Measurements from ENCODE around the gene PKNOX2.
A peak's percentile ranks its signal among the peaks of the same experiment; 100 is the strongest.

Gene PKNOX2

DNA sequence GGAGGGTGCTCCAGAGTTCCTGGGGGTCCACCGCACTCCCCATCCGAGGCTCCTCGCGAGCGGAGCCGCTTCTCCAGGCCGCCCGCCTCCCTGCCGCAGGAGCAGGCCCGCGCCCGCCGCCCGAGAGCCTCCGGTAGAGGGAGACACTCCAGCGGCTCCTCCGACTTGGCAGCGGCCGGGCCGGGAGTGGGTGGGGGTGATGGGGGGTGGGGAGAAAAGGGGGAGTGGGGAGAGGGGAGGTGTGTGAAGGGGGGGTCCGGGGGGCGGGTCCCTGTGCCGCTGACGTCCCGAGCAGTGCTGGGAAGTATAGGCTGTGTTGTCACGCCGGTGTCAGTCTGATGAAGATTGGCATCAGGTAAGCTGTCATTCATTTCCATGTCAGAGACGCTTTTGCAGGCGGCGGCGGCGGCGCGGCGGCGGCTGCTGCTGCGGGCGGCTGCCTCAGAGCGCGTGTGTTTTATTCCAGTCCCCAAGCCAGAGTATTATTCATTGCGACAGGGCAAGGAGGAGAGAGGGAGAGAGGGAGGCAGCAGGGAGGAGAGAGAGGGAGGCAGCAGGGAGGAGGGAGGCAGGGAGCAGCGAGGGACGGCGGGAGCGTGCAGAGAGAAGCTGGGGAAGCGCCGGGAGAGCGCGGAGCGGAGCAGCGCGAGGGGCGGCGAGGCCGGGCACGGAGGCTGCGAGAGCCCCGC is at the start of gene PKNOX2:
Gene PKNOX2 (plus strand): TSS at position 330 of the 689 bp plus-strand sequence. CDS start 186,555 bp downstream, outside the sequence.
- no CpG with 5 or more reads among the region's 58 CpGs for WGBS (ENCODE audit: insufficient coverage, insufficient read length)
- H3K4me3 ChIP-seq (ENCODE audit: low read length) = peak within 1 kb of the TSS; percentile 37; the same call in 1 of the 2 replicates
- peak within 1 kb of the TSS; percentile 4 for H3K27ac ChIP-seq (ENCODE audit: low read length)
- peaks cover 9% of the 10 kb centered on the region for H3K4me1 ChIP-seq (ENCODE audit: control insufficient read depth, insufficient read depth, low read length)
- no peak for DNase-seq (ENCODE audit: low read depth, low spot score)
- H3K36me3 ChIP-seq (ENCODE audit: control insufficient read depth, insufficient read depth, low read length) = no peaks in the 10 kb centered on the region
- no peaks in the 10 kb centered on the region for H3K9me3 ChIP-seq (ENCODE audit: control insufficient read depth, insufficient read depth, low read length)
- H3K27me3 ChIP-seq (ENCODE audit: control insufficient read depth, insufficient read depth, low read length) = peaks cover 39% of the 10 kb centered on the region

DNA sequence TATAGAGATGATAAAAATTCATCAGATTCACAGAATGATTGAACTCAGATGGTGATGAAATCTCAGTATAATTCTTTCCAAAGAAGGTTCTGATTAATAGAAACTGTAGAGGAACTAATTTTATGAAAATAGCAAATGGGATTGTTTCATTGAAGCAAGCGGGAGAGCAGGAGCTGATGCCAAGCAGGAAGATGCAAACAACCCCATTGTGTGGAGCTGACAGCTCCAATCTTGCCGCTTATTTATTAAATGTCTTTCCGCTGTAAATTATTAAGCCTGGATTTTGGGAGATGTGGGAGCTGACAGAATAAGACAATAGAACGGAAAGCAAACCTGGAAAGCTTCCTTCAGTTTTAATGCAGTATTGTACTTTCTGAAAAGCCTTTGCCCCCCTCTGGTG is 47.1 kb upstream of the PKNOX2 start:
- Histone ChIP-seq H3K27me3 (ENCODE audit: control insufficient read depth, insufficient read depth, low read length) (no peaks in the 10 kb centered on the region), H3K4me1 (ENCODE audit: control insufficient read depth, insufficient read depth, low read length) (no peaks in the 10 kb centered on the region), H3K9me3 (ENCODE audit: control insufficient read depth, insufficient read depth, low read length) (no peaks in the 10 kb centered on the region), H3K4me3 (ENCODE audit: low read length) (no peak overlapping the region), H3K27ac (ENCODE audit: low read length) (no peak overlapping the region), H3K36me3 (ENCODE audit: control insufficient read depth, insufficient read depth, low read length) (no peaks in the 10 kb centered on the region)
- no peak for DNase-seq (ENCODE audit: low read depth, low spot score)
- WGBS (ENCODE audit: insufficient coverage, insufficient read length) = no CpG with 5 or more reads among the region's 4 CpGs

DNA sequence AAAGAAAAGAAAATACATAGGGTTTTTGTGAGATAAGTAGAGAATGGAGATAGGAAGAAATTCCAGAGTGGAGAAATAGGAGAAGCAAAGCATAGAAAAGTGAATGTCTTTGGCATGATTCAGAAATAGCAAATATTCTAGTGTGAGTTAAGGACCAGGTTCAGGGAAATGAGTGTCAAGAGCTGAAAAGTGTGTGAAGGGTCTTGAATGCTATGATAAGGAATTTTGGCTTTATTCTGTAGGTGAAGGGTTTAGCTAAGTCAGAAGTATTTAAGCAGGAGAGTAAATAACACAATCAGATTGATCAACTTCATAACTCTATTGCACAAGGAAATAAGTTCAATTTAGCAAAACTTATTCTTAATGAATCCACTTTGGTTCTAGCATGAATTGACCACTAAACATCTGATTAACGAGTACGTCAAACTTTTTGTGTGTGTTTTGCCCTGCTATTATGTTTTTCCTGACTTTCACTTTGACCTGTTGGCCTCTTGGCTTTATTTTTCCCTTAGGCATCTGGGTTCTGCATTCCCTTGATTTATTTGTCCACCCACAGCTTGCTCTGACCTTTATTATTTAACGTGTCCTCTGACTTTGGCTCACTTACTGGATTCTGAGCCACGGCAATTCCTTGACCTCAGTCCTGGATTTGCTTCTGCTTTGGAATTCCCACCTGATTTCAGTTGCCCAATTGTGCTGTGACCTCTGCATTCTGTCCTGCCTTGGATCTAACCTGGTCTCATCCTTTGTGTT is 41.2 kb upstream of the PKNOX2 start:
- Histone ChIP-seq H3K4me1 (ENCODE audit: control insufficient read depth, insufficient read depth, low read length) (no peaks in the 10 kb centered on the region), H3K4me3 (ENCODE audit: low read length) (no peak overlapping the region), H3K27me3 (ENCODE audit: control insufficient read depth, insufficient read depth, low read length) (no peaks in the 10 kb centered on the region), H3K27ac (ENCODE audit: low read length) (no peak overlapping the region), H3K36me3 (ENCODE audit: control insufficient read depth, insufficient read depth, low read length) (no peaks in the 10 kb centered on the region), H3K9me3 (ENCODE audit: control insufficient read depth, insufficient read depth, low read length) (no peaks in the 10 kb centered on the region)
- WGBS (ENCODE audit: insufficient coverage, insufficient read length) = no CpG with 5 or more reads among the region's 4 CpGs
- no peak for DNase-seq (ENCODE audit: low read depth, low spot score)

- no peaks in the 10 kb centered on the region for H3K9me3 ChIP-seq (ENCODE audit: control insufficient read depth, insufficient read depth, low read length)
- no peak overlapping the region for H3K27ac ChIP-seq (ENCODE audit: low read length)
- no peak overlapping the region for H3K4me3 ChIP-seq (ENCODE audit: low read length)
- WGBS (ENCODE audit: insufficient coverage, insufficient read length) = no CpG with 5 or more reads among the region's 10 CpGs
- H3K27me3 ChIP-seq (ENCODE audit: control insufficient read depth, insufficient read depth, low read length) = no peaks in the 10 kb centered on the region
- H3K36me3 ChIP-seq (ENCODE audit: control insufficient read depth, insufficient read depth, low read length) = no peaks in the 10 kb centered on the region
- no peaks in the 10 kb centered on the region for H3K4me1 ChIP-seq (ENCODE audit: control insufficient read depth, insufficient read depth, low read length)
- DNase-seq (ENCODE audit: low read depth, low spot score) = peak; percentile 43
These were observed 40.5 kb upstream of the PKNOX2 start for GRCh38 chr11:125123947-125124617.

GRCh38 chr11:125124618-125124992 is 39.9 kb upstream of the PKNOX2 start:
- no peaks in the 10 kb centered on the region for H3K36me3 ChIP-seq (ENCODE audit: control insufficient read depth, insufficient read depth, low read length)
- DNase-seq (ENCODE audit: low read depth, low spot score) = no peak
- WGBS (ENCODE audit: insufficient coverage, insufficient read length) = no CpG with 5 or more reads among the region's 4 CpGs
- no peaks in the 10 kb centered on the region for H3K4me1 ChIP-seq (ENCODE audit: control insufficient read depth, insufficient read depth, low read length)
- H3K27me3 ChIP-seq (ENCODE audit: control insufficient read depth, insufficient read depth, low read length) = no peaks in the 10 kb centered on the region
- H3K9me3 ChIP-seq (ENCODE audit: control insufficient read depth, insufficient read depth, low read length) = no peaks in the 10 kb centered on the region
- H3K27ac ChIP-seq (ENCODE audit: low read length) = no peak overlapping the region
- no peak overlapping the region for H3K4me3 ChIP-seq (ENCODE audit: low read length)

DNA sequence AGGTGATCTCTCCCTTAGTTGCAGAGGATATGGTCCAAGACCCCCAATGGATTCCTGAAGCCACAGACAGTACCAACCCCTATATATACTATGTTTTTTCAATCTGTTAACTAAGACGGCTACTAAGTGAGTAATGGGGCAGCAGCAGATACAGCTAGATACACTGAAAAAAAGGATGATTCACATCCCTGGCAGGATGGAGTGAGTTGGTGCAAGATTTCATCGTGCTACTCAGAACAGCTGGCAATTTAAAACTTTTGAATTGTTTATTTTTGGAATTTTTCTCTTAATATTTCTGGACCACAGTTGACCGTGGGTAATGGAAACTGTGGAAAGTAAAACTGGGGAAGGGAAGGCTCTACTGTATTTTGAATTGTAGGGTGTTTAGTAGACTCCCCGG is 36.1 kb upstream of the PKNOX2 start:
- no peak for DNase-seq (ENCODE audit: low read depth, low spot score)
- Histone ChIP-seq H3K4me1 (ENCODE audit: control insufficient read depth, insufficient read depth, low read length) (no peaks in the 10 kb centered on the region), H3K27me3 (ENCODE audit: control insufficient read depth, insufficient read depth, low read length) (no peaks in the 10 kb centered on the region), H3K36me3 (ENCODE audit: control insufficient read depth, insufficient read depth, low read length) (no peaks in the 10 kb centered on the region), H3K27ac (ENCODE audit: low read length) (no peak overlapping the region), H3K4me3 (ENCODE audit: low read length) (no peak overlapping the region), H3K9me3 (ENCODE audit: control insufficient read depth, insufficient read depth, low read length) (no peaks in the 10 kb centered on the region)
- WGBS (ENCODE audit: insufficient coverage, insufficient read length) = no CpG with 5 or more reads among the region's 4 CpGs

DNA sequence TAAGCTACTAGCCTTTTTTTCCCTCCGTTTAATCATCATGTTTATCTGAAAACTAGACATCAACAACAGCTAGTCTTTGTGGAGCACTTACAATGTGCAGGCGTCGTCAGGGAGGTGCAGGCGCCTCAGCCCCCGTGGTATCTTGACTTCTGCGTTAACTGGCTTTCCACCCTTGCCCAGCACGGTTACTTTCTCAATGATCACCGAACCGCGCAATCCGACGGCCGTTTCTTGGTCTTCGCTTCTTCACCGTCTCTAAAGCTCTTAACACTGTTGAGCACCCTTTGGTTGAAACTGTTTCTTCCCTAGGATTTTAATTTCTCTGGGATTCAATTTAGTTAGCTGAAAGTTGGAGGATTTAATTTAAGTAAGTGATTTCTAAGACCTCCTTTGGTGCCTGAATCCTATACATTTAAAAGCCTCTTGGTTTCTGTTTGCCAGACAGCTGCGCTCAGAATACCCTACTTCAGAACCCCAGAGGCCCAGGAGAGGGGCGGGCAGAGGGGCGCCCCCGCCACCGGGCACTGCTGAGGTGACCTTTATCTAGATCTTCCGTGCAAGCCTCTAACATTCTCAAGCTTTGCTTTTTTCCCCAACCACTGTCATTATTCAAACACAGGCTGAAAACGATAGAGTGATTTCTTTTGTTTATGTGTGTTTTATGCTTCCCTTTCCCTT is 35.1 kb upstream of the PKNOX2 start:
- WGBS (ENCODE audit: insufficient coverage, insufficient read length) = no CpG with 5 or more reads among the region's 22 CpGs

DNA sequence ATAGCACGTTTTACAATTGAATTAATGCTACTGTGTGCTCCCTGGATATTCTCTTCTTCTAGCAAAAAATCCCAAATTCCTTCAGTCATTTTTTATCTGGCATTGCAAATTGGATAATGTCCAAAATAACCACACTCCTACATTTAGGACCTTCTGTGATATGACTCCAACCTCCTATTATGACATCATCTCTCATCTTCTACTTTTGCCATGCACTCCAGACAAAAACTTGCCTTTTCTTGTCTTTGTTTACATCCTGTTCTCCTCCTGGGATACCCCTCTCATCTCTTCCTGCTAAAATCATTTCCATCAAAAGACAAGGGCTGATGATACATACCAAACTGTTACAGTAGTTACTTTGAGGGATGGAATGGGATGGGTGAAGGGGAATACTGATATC is 32.5 kb upstream of the PKNOX2 start:
- DNase-seq (ENCODE audit: low read depth, low spot score) = no peak
- Histone ChIP-seq H3K9me3 (ENCODE audit: control insufficient read depth, insufficient read depth, low read length) (no peaks in the 10 kb centered on the region), H3K36me3 (ENCODE audit: control insufficient read depth, insufficient read depth, low read length) (no peaks in the 10 kb centered on the region), H3K27ac (ENCODE audit: low read length) (no peak overlapping the region), H3K4me3 (ENCODE audit: low read length) (no peak overlapping the region), H3K4me1 (ENCODE audit: control insufficient read depth, insufficient read depth, low read length) (no peaks in the 10 kb centered on the region), H3K27me3 (ENCODE audit: control insufficient read depth, insufficient read depth, low read length) (no peaks in the 10 kb centered on the region)
- no CpG with 5 or more reads among the region's 1 CpG for WGBS (ENCODE audit: insufficient coverage, insufficient read length)

More for the DNA sequence above, 35.1 kb upstream of the PKNOX2 start:
- no peaks in the 10 kb centered on the region for H3K36me3 ChIP-seq (ENCODE audit: control insufficient read depth, insufficient read depth, low read length)
- H3K27me3 ChIP-seq (ENCODE audit: control insufficient read depth, insufficient read depth, low read length) = no peaks in the 10 kb centered on the region
- no peak overlapping the region for H3K4me3 ChIP-seq (ENCODE audit: low read length)
- no peaks in the 10 kb centered on the region for H3K4me1 ChIP-seq (ENCODE audit: control insufficient read depth, insufficient read depth, low read length)
- no peak for DNase-seq (ENCODE audit: low read depth, low spot score)
- H3K27ac ChIP-seq (ENCODE audit: low read length) = no peak overlapping the region
- no peaks in the 10 kb centered on the region for H3K9me3 ChIP-seq (ENCODE audit: control insufficient read depth, insufficient read depth, low read length)

DNA sequence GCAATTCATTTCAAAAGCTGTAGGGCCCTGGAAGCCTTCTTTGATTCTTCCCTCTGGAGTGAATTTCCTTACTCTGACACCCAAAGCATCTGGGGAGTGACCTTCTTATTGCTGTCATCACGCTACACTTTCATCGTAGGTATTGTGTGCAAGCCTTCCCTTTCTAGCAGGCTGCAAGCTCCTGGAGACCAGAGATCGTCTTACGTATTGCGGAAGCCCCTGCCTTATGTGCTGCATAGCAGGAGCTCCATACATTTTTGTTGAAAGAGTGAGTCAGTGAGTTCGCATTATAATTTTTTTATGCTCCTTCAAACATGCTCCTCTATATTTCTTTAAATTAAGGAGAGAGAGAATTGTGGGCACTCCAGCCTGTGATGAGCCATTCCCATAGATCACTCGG is 32.0 kb upstream of the PKNOX2 start:
- WGBS (ENCODE audit: insufficient coverage, insufficient read length) = no CpG with 5 or more reads among the region's 7 CpGs
- H3K27me3 ChIP-seq (ENCODE audit: control insufficient read depth, insufficient read depth, low read length) = no peaks in the 10 kb centered on the region
- H3K27ac ChIP-seq (ENCODE audit: low read length) = no peak overlapping the region
- no peak for DNase-seq (ENCODE audit: low read depth, low spot score)
- no peak overlapping the region for H3K4me3 ChIP-seq (ENCODE audit: low read length)
- H3K9me3 ChIP-seq (ENCODE audit: control insufficient read depth, insufficient read depth, low read length) = no peaks in the 10 kb centered on the region
- H3K4me1 ChIP-seq (ENCODE audit: control insufficient read depth, insufficient read depth, low read length) = no peaks in the 10 kb centered on the region
- H3K36me3 ChIP-seq (ENCODE audit: control insufficient read depth, insufficient read depth, low read length) = no peaks in the 10 kb centered on the region

DNA sequence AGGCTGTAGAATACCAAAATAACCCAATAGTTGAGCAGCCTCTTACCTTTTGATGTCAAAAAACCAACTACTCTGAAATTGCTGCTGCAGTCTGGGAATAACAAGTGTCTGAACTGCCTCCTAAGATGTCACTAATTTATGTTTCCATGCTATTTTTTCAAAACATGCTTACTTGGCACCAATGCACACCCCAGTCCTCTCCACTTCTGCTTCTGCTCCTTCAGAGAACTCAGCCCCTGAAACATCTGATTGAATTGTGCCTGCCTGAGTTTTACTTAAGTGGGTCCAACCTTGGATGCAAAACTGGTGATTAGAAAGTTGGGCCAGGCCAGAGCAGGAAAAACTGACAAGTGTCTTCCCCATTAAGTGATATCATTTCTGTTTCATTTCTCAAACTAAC is 28.6 kb upstream of the PKNOX2 start:
- Histone ChIP-seq H3K27me3 (ENCODE audit: control insufficient read depth, insufficient read depth, low read length) (peaks cover 15% of the 10 kb centered on the region; the same call in 1 of the 2 replicates), H3K4me3 (ENCODE audit: low read length) (no peak overlapping the region), H3K27ac (ENCODE audit: low read length) (no peak overlapping the region), H3K4me1 (ENCODE audit: control insufficient read depth, insufficient read depth, low read length) (peaks cover 8% of the 10 kb centered on the region), H3K36me3 (ENCODE audit: control insufficient read depth, insufficient read depth, low read length) (no peaks in the 10 kb centered on the region), H3K9me3 (ENCODE audit: control insufficient read depth, insufficient read depth, low read length) (no peaks in the 10 kb centered on the region)
- DNase-seq (ENCODE audit: low read depth, low spot score) = no peak

All from iPS DF 6.9 (cell line).